HCT116 (cell line): Measurements from ENCODE around the gene ITPR1. TPM values are rescaled to one million over a fixed set of nuclear protein-coding genes. Genes with fewer than 3 reads are reported as not detected.

Experiments used
- ATAC-seq: fragments of 200-7000 bp; cut with Tn5 transposase; 2 replicates; pipeline ENCODE4 v1.9.1; 2020; ENCODE audit warnings: mild to moderate bottlenecking, moderate library complexity
- BruUV-seq: library from RNA; stranded (reverse); fragments of 400-500 nt; replicated peaks from 2 replicates; lab custom pipeline; 2021; lab: Mats Ljungman, UMichigan
- CTCF ChIA-PET: fragments of 300-600 bp; sonication (Branson Sonifier 250); formaldehyde crosslinking; loops from one replicate; lab custom pipeline; 2021; ENCODE audit warnings: antibody characterized with exemption; lab: Charles Lee
- POLR2A ChIA-PET: fragments of 300-600, 350-600 bp; sonication (Branson Sonifier 250); formaldehyde crosslinking; loops from one replicate; lab custom pipeline; 2021; ENCODE audit warnings: antibody characterized with exemption; lab: Charles Lee
- RAD21 ChIA-PET, 2 experiments: fragments of 300-600 bp; sonication (Branson Sonifier 250); formaldehyde crosslinking; loops; one replicate each; lab custom pipeline; 2023; ENCODE audit warnings: low total read pairs in 2 of 2; ENCODE audit not compliant: uncharacterized antibody in 2 of 2, unreplicated experiment in 2 of 2, low non-redundant PET in 1 of 2; lab: Charles Lee
- DNase-seq: peaks from one replicate; pipeline ENCODE4 v3.0.0-alpha.2; 2010; ENCODE audit warnings: low read depth, low spot score
- H2AFZ ChIP-seq: fragments of 200-600 bp; shearing (Covaris generic), sonication (generic); 2 replicates; pipeline ENCODE4 v1.6.1; 2017; ENCODE audit warnings: low read depth, mixed run types, mixed read lengths, antibody characterized with exemption, low read length; ENCODE audit not compliant: poor library complexity, severe bottlenecking
- H3K27ac ChIP-seq: 2 replicates; pipeline ENCODE4 v1.5.1; 2012; ENCODE audit warnings: low read depth, low read length
- H3K27me3 ChIP-seq: fragments of 200-600 bp; sonication (generic); 2 replicates; pipeline ENCODE4 v1.6.1; 2016; ENCODE audit warnings: mixed run types, low read length, mixed read lengths; ENCODE audit not compliant: insufficient read depth
- H3K36me3 ChIP-seq, 2 experiments: fragments of 200-500 bp in 1 of 2; fragments of 200-600 bp in 1 of 2; sonication (Bioruptor generic) in 1 of 2; sonication (generic) in 1 of 2; 2 replicates each; pipeline versions ENCODE4 v1.5.1 to v1.6.1; 2014 to 2016; ENCODE audit warnings: low read length in 2 of 2, inconsistent platforms in 1 of 2, mixed read lengths in 1 of 2, mixed run types in 1 of 2; ENCODE audit not compliant: insufficient read depth in 2 of 2, control insufficient read depth in 1 of 2
- H3K4me1 ChIP-seq, 2 experiments: fragments of 200-600 bp in 1 of 2; sonication (generic) in 1 of 2; 2 replicates each; pipeline versions ENCODE4 v1.5.1 to v1.6.1; 2012 to 2017; ENCODE audit warnings: low read length in 2 of 2, inconsistent platforms in 1 of 2, mild to moderate bottlenecking in 1 of 2, mixed read lengths in 1 of 2, mixed run types in 1 of 2, moderate library complexity in 1 of 2; ENCODE audit not compliant: insufficient read depth in 2 of 2, control insufficient read depth in 1 of 2
- H3K4me2 ChIP-seq: fragments of 200-600 bp; sonication (generic); 2 replicates; pipeline ENCODE4 v1.6.1; 2017; ENCODE audit warnings: mixed run types, low read length, mixed read lengths
- H3K4me3 ChIP-seq, 2 experiments: fragments of 200-600 bp in 1 of 2; sonication (generic) in 1 of 2; replicated peaks in 1 of 2; 2 replicates each; pipeline ENCODE4 v1.5.1; 2011 to 2016; ENCODE audit warnings: low read length in 2 of 2, control low read depth in 1 of 2, low read depth in 1 of 2, mild to moderate bottlenecking in 1 of 2, mixed read lengths in 1 of 2, mixed run types in 1 of 2
- H3K79me2 ChIP-seq: fragments of 200-600 bp; sonication (generic); 2 replicates; pipeline ENCODE4 v1.6.1; 2017; ENCODE audit warnings: mild to moderate bottlenecking, mixed run types, low read length, moderate library complexity, mixed read lengths; ENCODE audit not compliant: insufficient read depth
- H3K9ac ChIP-seq: fragments of 200-600 bp; sonication (generic); 2 replicates; pipeline ENCODE4 v1.6.1; 2016; ENCODE audit warnings: low read length, mixed read lengths
- H3K9me2 ChIP-seq: fragments of 200-600 bp; sonication (generic), shearing (Covaris generic); 2 replicates; pipeline ENCODE4 v1.6.1; 2017; ENCODE audit warnings: mixed run types, mild to moderate bottlenecking, moderate library complexity; ENCODE audit not compliant: insufficient read depth
- H3K9me3 ChIP-seq, 2 experiments: fragments of 200-500 bp in 1 of 2; fragments of 200-600 bp in 1 of 2; sonication (Bioruptor generic) in 1 of 2; sonication (generic) in 1 of 2; 2 replicates each; pipeline ENCODE4 v1.6.1; 2014 to 2017; ENCODE audit warnings: low read length in 2 of 2, mixed read lengths in 2 of 2, inconsistent platforms in 1 of 2, low read depth in 1 of 2, mild to moderate bottlenecking in 1 of 2, mixed run types in 1 of 2, moderate library complexity in 1 of 2; ENCODE audit not compliant: control insufficient read depth in 1 of 2, insufficient read depth in 1 of 2
- H4K20me1 ChIP-seq: fragments of 200-600 bp; sonication (generic), shearing (Covaris generic); 2 replicates; pipeline ENCODE4 v1.6.1; 2017; ENCODE audit warnings: mixed run types, mild to moderate bottlenecking, moderate library complexity; ENCODE audit not compliant: insufficient read depth
- ATF3 ChIP-seq: IDR thresholded peaks from 2 replicates; pipeline ENCODE4 v1.6.1; 2012
- CBX3 ChIP-seq: IDR thresholded peaks from 2 replicates; pipeline ENCODE4 v1.6.1; 2012; ENCODE audit warnings: low read depth
- CEBPB ChIP-seq: IDR thresholded peaks from 2 replicates; pipeline ENCODE4 v1.6.1; 2012; ENCODE audit warnings: low read depth
- CTCF ChIP-seq, 3 experiments: fragments of 200-600 bp in 1 of 3; sonication (generic) in 1 of 3; IDR thresholded peaks in 2 of 3; conservative IDR thresholded peaks in 1 of 3; 2 replicates each; pipeline ENCODE4 v1.5.1; 2012 to 2017; ENCODE audit warnings: low read depth in 2 of 3, low read length in 2 of 3, antibody characterized with exemption in 1 of 3, borderline replicate concordance in 1 of 3, control low read depth in 1 of 3, mild to moderate bottlenecking in 1 of 3, mixed read lengths in 1 of 3, mixed run types in 1 of 3, moderate library complexity in 1 of 3; ENCODE audit not compliant: insufficient read depth in 1 of 3
- JUND ChIP-seq: IDR thresholded peaks from 2 replicates; pipeline ENCODE4 v1.6.1; 2012
- MAX ChIP-seq: IDR thresholded peaks from 2 replicates; pipeline ENCODE4 v1.6.1; 2012
- POLR2A ChIP-seq: IDR thresholded peaks from 2 replicates; pipeline ENCODE4 v1.7.0; 2011; ENCODE audit warnings: borderline replicate concordance; ENCODE audit not compliant: insufficient read depth, insufficient read length; ENCODE audit errors: extremely low read depth
- RAD21 ChIP-seq: IDR thresholded peaks from 2 replicates; pipeline ENCODE4 v1.6.1; 2012; ENCODE audit warnings: low read depth, mild to moderate bottlenecking
- YY1 ChIP-seq: IDR thresholded peaks from 2 replicates; pipeline ENCODE4 v1.6.1; 2011; ENCODE audit warnings: low read length, low read depth, moderate library complexity, mild to moderate bottlenecking; ENCODE audit not compliant: insufficient replicate concordance; ENCODE audit errors: extremely low read depth
- ZBTB33 ChIP-seq: IDR thresholded peaks from 2 replicates; pipeline ENCODE4 v1.6.1; 2011; ENCODE audit warnings: mild to moderate bottlenecking, low read length, moderate library complexity; ENCODE audit not compliant: insufficient replicate concordance; ENCODE audit errors: extremely low read depth
- ZFX ChIP-seq: fragments of 450-650 bp; IDR thresholded peaks from 2 replicates; pipeline ENCODE4 v1.6.1; 2017
- intact Hi-C: fragments of 100-400 bp; cut with micrococcal nuclease; formaldehyde crosslinking; loops from 2 replicates; pipeline ENCODE4 v1.10.0; 2022
- total RNA-seq: library from RNA; stranded (reverse); gene quantifications from one replicate; pipeline ENCODE4 v1.2.1, GENCODE V29; 2021; ENCODE audit not compliant: unreplicated experiment

Gene ITPR1
- total RNA-seq, 1 experiment from 2014 or later = 9.2 TPM

GRCh38 chr3:4862973-4863372 lies 369.8 kb downstream of the ITPR1 start:
- Histone ChIP-seq H3K4me2 (no peak overlapping the region), H3K4me3 (no peak overlapping the region), H3K9me2 (no peaks in the 10 kb centered on the region), H3K4me1 (peaks cover 10 to 13% of the 10 kb centered on the region in 2 experiments), H3K9ac (no peak overlapping the region), H3K9me3 (no peaks in the 10 kb centered on the region), H2AFZ (no peak overlapping the region), H3K79me2 (no peaks in the 10 kb centered on the region), H3K27me3 (no peaks in the 10 kb centered on the region), H3K27ac (no peak overlapping the region), H3K36me3 (no peaks in the 10 kb centered on the region), H4K20me1 (no peaks in the 10 kb centered on the region)
- ChIA-PET CTCF (no interaction called here), POLR2A (no interaction called here)
- BruUV-seq = no TSS peak
- intact Hi-C loops = no loop called here
- DNase-seq = no peak
- TF ChIP-seq JUND = no peak
- TF ChIP-seq RAD21 = no peak
- TF ChIP-seq ZFX = no peak
- no peak for TF ChIP-seq CEBPB
- TF ChIP-seq MAX = no peak
- no peak for TF ChIP-seq ZBTB33
- no peak for TF ChIP-seq YY1
- TF ChIP-seq CBX3 = no peak
- no peak for TF ChIP-seq POLR2A
- no peak for TF ChIP-seq ATF3
- no peak for TF ChIP-seq CTCF (IDR thresholded peaks at IDR 0.05 in 2 of 3, conservative IDR thresholded peaks at IDR 0.05 in 1 of 3; ENCODE audit: borderline replicate concordance in 1 of 3, insufficient read depth in 1 of 3, low read depth in 2 of 3, low read length in 2 of 3)
- TF ChIP-seq, all 23 proteins: peak for 0
- no peak for ATAC-seq
- RAD21 ChIA-PET = no interaction called here
